Calu3 (cell line): ENCODE results near the gene AP3S1. TPM values are rescaled to one million over a fixed set of nuclear protein-coding genes. Genes with fewer than 3 reads are reported as not detected.
A peak's percentile ranks its signal among the peaks of the same experiment; 100 is the strongest.

Source experiments
- BruUV-seq: library from RNA; stranded (reverse); fragments of 400-500 nt; replicated peaks from 2 replicates; lab custom pipeline; 2021; lab: Mats Ljungman, UMichigan
- CTCF ChIA-PET: fragments of 300-600 bp; sonication (Branson Sonifier 250); formaldehyde crosslinking; loops from one replicate; lab custom pipeline; 2022; ENCODE audit warnings: antibody characterized with exemption; lab: Charles Lee
- DNase-seq: peaks from one replicate; pipeline ENCODE4 v3.0.0; 2022
- H3K27ac Mint-ChIP-seq: one replicate; pipeline ENCODE4 v1.8.0; 2022; ENCODE audit warnings: mixed read lengths; ENCODE audit not compliant: unreplicated experiment
- H3K27me3 Mint-ChIP-seq: one replicate; pipeline ENCODE4 v1.8.0; 2022; ENCODE audit warnings: mixed read lengths; ENCODE audit not compliant: unreplicated experiment
- H3K36me3 Mint-ChIP-seq: one replicate; pipeline ENCODE4 v1.8.0; 2022; ENCODE audit warnings: mild to moderate bottlenecking, moderate library complexity, mixed read lengths; ENCODE audit not compliant: insufficient read depth, unreplicated experiment
- H3K4me1 Mint-ChIP-seq: one replicate; pipeline ENCODE4 v1.8.0; 2022; ENCODE audit warnings: mild to moderate bottlenecking, low read depth, mixed read lengths; ENCODE audit not compliant: unreplicated experiment
- H3K4me3 Mint-ChIP-seq: one replicate; pipeline ENCODE4 v1.8.0; 2022; ENCODE audit warnings: mild to moderate bottlenecking, low read depth, moderate library complexity, mixed read lengths; ENCODE audit not compliant: unreplicated experiment
- H3K9me3 Mint-ChIP-seq: one replicate; pipeline ENCODE4 v1.8.0; 2022; ENCODE audit warnings: low read depth, mixed read lengths; ENCODE audit not compliant: unreplicated experiment
- intact Hi-C: fragments of 100-400 bp; cut with micrococcal nuclease; formaldehyde crosslinking; loops from one replicate; pipeline ENCODE4 v1.10.0; 2022; ENCODE audit not compliant: unreplicated experiment
- total RNA-seq: library from RNA; stranded (reverse); gene quantifications from 2 replicates; pipeline ENCODE4 v1.2.3, GENCODE V29; 2022
- TF ChIP-seq, protein P1 (sequence below): fragments of 200-600 bp; IDR thresholded peaks from one replicate; pipeline ENCODE4 v1.8.0; 2022; ENCODE audit warnings: antibody characterized with exemption; ENCODE audit not compliant: unreplicated experiment

Gene AP3S1
- total RNA-seq, 1 experiment from 2014 or later, result 101 TPM

DNA sequence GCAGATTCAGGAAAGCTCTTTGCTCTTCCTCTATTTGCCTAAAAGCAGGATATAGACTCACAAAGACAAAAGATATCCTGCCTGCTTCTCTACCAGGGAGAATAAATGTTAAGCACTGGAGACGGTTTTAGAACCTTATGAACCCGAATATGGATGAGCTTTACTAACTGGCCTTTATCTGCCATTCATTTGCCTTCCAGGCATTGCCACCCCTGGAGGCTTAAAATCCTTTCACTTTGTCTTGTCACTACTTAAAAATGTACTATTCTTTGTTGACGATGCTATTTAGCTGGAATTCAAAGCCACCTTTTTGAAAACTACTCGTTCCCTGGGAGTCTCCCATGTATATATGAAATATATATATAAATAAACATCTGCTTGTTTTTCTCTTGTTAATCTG lies 97.3 kb downstream of the AP3S1 start:
- Mint-ChIP-seq H3K27ac (no peak overlapping the region), H3K36me3 (no peaks in the 10 kb centered on the region), H3K9me3 (peaks cover 7% of the 10 kb centered on the region), H3K4me3 (no peak overlapping the region), H3K27me3 (no peaks in the 10 kb centered on the region), H3K4me1 (peaks cover 12% of the 10 kb centered on the region)
- DNase-seq, result no peak
- intact Hi-C loops, result no loop called here
- TF ChIP-seq, protein P1, sequence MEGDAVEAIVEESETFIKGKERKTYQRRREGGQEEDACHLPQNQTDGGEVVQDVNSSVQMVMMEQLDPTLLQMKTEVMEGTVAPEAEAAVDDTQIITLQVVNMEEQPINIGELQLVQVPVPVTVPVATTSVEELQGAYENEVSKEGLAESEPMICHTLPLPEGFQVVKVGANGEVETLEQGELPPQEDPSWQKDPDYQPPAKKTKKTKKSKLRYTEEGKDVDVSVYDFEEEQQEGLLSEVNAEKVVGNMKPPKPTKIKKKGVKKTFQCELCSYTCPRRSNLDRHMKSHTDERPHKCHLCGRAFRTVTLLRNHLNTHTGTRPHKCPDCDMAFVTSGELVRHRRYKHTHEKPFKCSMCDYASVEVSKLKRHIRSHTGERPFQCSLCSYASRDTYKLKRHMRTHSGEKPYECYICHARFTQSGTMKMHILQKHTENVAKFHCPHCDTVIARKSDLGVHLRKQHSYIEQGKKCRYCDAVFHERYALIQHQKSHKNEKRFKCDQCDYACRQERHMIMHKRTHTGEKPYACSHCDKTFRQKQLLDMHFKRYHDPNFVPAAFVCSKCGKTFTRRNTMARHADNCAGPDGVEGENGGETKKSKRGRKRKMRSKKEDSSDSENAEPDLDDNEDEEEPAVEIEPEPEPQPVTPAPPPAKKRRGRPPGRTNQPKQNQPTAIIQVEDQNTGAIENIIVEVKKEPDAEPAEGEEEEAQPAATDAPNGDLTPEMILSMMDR, result no peak
- CTCF ChIA-PET, result no interaction called here
- BruUV-seq, result no TSS peak

DNA sequence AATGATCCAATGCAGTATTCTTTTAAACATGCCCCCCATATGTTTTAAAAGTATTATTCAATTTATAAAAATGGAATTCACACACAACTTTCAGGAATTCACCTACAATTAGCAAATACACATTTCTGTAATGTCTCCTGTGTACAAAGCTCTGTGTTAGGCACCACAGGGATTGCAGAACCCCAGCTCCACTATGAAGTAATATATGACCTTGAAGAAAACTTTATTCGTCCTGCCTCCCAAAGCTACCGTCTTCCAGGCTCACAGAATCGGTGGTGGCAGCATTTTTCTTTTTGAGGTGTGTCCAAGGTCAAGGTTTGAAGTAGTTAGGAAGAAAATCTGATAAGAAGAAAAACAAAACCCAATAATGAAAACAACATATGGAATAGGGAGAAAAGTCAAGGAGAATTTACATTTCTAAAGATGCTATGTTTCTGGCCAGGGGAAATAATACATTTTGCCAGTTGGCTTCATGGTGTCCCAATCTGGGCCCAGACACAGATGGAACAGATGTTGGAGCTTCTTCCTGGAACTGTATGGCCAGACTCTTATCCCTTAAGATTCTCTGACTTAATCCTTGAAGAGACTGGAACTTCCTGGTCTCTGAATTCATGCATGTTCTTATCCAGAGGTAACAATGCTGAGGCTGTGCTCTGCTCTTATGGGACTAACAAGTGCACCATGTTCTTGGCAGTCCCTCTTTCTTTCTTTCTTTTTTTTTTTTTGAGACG lies 98.5 kb downstream of the AP3S1 start:
- BruUV-seq, result no TSS peak
- CTCF ChIA-PET, result no interaction called here
- Mint-ChIP-seq H3K4me1 (peaks cover 12% of the 10 kb centered on the region), H3K9me3 (peaks cover 5% of the 10 kb centered on the region), H3K4me3 (no peak overlapping the region), H3K27ac (no peak overlapping the region), H3K36me3 (no peaks in the 10 kb centered on the region), H3K27me3 (no peaks in the 10 kb centered on the region)
- intact Hi-C loops, result no loop called here
- TF ChIP-seq, protein P1, result no peak
- no peak for DNase-seq

DNA sequence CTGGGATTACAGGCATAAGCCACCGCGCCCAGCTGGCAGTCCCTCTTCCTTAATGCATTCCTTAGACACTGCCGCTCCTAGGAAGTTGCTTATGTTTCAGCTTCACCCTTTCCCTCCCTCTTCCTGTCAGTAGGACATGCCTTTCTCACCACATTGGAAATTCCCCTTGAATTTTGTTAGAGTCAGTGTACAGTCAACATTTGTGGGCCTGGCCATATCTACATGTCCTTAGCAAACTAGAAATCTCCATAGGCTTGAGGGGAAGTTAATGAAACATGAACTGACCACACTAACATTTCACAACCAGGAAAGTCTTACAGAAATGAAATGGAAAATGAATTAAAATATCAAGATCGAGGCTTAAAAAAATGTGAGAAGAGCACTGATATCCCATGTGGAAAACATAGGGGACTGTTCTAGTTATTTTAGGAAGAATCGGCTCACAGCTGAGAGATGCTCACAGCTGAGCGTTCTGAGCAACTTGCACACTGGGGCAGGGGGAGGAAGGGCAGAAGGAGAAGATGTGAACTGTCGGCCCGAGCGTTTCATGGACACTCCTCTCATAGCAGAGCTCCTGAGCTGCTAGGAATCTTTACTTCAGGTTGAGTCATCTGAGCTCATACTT lies 99.4 kb downstream of the AP3S1 start:
- no peaks in the 10 kb centered on the region for H3K27me3 Mint-ChIP-seq
- BruUV-seq, result no TSS peak
- TF ChIP-seq, protein P1, result no peak
- CTCF ChIA-PET, result no interaction called here
- intact Hi-C loops, result no loop called here
- peak; percentile 14 for DNase-seq
- no peaks in the 10 kb centered on the region for H3K36me3 Mint-ChIP-seq
- peaks cover 5% of the 10 kb centered on the region for H3K9me3 Mint-ChIP-seq
- peak overlapping the region; percentile 90 for H3K27ac Mint-ChIP-seq
- no peak overlapping the region for H3K4me3 Mint-ChIP-seq
- H3K4me1 Mint-ChIP-seq, result peaks cover 12% of the 10 kb centered on the region

DNA sequence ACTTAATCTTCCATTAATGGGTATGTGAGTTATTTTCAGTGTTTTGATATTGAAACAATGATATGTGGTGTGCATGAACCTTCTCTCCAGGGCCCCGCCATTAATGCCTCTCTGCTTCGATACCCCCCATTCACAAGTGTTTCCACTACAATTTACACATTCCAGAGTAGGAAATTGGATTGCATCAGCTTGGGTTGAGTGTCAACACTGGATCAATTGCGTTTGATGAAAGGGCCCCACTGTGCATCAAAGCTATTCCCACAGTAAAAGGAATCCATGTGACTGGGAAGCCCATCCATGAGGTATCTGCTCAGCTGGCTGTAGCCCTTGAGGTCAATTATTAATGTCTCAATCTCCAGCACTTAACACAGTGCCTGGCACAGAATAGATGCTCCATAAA lies 102.8 kb downstream of the AP3S1 start:
- TF ChIP-seq, protein P1, result no peak
- peaks cover 5% of the 10 kb centered on the region for H3K9me3 Mint-ChIP-seq
- no peak overlapping the region for H3K27ac Mint-ChIP-seq
- intact Hi-C loops, result no loop called here
- DNase-seq, result no peak
- H3K4me1 Mint-ChIP-seq, result peaks cover 12% of the 10 kb centered on the region
- H3K4me3 Mint-ChIP-seq, result no peak overlapping the region
- no peaks in the 10 kb centered on the region for H3K36me3 Mint-ChIP-seq
- BruUV-seq, result no TSS peak
- H3K27me3 Mint-ChIP-seq, result no peaks in the 10 kb centered on the region
- CTCF ChIA-PET, result no interaction called here
